ENCODE results near the gene NFRKB. TPM values are rescaled to one million over a fixed set of nuclear protein-coding genes. Genes with fewer than 3 reads are reported as not detected.

The NFRKB gene
- polyA plus RNA-seq (2011; rRNA removed), result 12.7 TPM in 2 replicates
- polyA minus RNA-seq (2011; rRNA and poly(A)+ RNA removed), result 19.9 and 24.0 TPM in 2 replicates

DNA sequence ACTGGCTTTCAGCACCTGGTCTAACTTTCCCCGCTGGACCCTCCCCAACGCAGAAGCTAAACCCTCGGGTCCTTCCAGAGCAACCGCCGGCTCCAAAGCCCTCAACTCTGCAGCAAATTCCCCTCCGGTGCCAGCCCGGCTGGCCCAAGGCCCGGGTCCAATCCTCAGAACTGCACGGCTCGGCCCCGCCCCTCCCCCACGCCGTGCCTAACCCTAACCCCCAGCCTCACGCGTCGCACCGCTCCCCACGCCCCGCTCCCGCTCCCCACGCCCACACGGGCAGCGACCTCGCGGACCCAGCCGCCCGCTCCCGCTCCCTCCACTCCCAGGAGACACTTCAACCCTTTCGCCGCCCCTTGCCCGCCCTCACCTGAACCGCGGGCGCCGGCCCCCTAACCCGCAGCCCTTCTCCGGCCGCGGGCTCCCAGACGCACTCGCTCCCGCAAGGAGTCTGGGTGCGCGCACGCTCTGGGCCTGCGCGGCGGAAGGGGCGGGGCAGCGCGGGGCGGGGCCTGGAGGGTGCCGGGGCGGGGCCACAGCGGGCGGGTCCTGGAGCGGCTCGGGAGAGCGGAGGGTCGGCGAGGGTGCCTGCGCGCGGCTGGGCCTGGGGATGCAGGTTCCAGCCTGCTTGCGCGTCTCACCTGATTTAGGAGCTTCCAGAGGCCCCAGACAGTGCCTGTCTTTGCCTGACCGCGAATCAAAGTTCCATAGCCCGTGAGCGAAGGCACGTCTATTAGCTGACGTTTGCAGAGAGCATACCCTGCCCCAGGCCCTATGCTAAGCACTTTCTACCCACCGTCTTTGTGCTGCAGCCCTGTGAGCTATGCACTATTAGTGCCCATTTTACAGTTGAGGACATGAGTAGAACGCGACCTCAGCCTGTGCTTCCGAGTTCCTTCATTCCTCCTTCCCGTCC is at the start of gene NFRKB:
NFRKB (minus strand) TSS at position 453 of the 916 bp plus-strand sequence. CDS start 2,729 bp downstream, outside the sequence.
- H3K4me3 ChIP-seq (ENCODE audit: low read depth, low read length), result peak within 1 kb of the TSS; percentile 68
- ChIA-PET POLR2A (interaction anchor here (0.8 kb wide), 1 partner anchor 34 kb away, joined by 5 read pairs; no protein-coding TSS in a partner anchor), CTCF (interaction anchor here (6.0 kb wide), 1 partner anchor 236 kb away, joined by 32 read pairs; no protein-coding TSS in a partner anchor)
- no peak for DNase-seq (ENCODE audit: low read depth, low spot score)
- TF ChIP-seq, protein P1, sequence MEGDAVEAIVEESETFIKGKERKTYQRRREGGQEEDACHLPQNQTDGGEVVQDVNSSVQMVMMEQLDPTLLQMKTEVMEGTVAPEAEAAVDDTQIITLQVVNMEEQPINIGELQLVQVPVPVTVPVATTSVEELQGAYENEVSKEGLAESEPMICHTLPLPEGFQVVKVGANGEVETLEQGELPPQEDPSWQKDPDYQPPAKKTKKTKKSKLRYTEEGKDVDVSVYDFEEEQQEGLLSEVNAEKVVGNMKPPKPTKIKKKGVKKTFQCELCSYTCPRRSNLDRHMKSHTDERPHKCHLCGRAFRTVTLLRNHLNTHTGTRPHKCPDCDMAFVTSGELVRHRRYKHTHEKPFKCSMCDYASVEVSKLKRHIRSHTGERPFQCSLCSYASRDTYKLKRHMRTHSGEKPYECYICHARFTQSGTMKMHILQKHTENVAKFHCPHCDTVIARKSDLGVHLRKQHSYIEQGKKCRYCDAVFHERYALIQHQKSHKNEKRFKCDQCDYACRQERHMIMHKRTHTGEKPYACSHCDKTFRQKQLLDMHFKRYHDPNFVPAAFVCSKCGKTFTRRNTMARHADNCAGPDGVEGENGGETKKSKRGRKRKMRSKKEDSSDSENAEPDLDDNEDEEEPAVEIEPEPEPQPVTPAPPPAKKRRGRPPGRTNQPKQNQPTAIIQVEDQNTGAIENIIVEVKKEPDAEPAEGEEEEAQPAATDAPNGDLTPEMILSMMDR (IDR thresholded peaks at IDR 0.05; ENCODE audit: low read depth, low read length), result no peak
- H3K27me3 ChIP-seq (ENCODE audit: control insufficient read depth, insufficient read depth, low read length), result no peaks in the 10 kb centered on the region
- H3K27ac ChIP-seq (ENCODE audit: low read depth, low read length), result no peak within 1 kb of the TSS
- H3K9me3 ChIP-seq (ENCODE audit: control insufficient read depth, insufficient read depth, low read length), result no peaks in the 10 kb centered on the region; the same call in 1 of the 2 replicates

GRCh38 chr11:129944696-129945095 is 49.3 kb upstream of the NFRKB start:
- Histone ChIP-seq H3K27ac (ENCODE audit: low read depth, low read length) (no peak overlapping the region), H3K27me3 (ENCODE audit: control insufficient read depth, insufficient read depth, low read length) (no peaks in the 10 kb centered on the region), H3K4me3 (ENCODE audit: low read depth, low read length) (no peak overlapping the region), H3K9me3 (ENCODE audit: control insufficient read depth, insufficient read depth, low read length) (no peaks in the 10 kb centered on the region)
- ChIA-PET CTCF (no interaction called here), POLR2A (no interaction called here)
- TF ChIP-seq, protein P1 (IDR thresholded peaks at IDR 0.05; ENCODE audit: low read depth, low read length), result no peak
- no peak for DNase-seq (ENCODE audit: low read depth, low spot score)

GRCh38 chr11:129943036-129943435 is 47.7 kb upstream of the NFRKB start:
- POLR2A ChIA-PET, result no interaction called here
- Histone ChIP-seq H3K27me3 (ENCODE audit: control insufficient read depth, insufficient read depth, low read length) (no peaks in the 10 kb centered on the region), H3K9me3 (ENCODE audit: control insufficient read depth, insufficient read depth, low read length) (no peaks in the 10 kb centered on the region), H3K27ac (ENCODE audit: low read depth, low read length) (no peak overlapping the region), H3K4me3 (ENCODE audit: low read depth, low read length) (no peak overlapping the region)
- DNase-seq (ENCODE audit: low read depth, low spot score), result no peak
- CTCF ChIA-PET, result interaction anchor here (1.3 to 2.2 kb wide), 2 partner anchors 19 to 189 kb away, joined by 3 to 9 read pairs; no protein-coding TSS in a partner anchor
- TF ChIP-seq, protein P1 (IDR thresholded peaks at IDR 0.05; ENCODE audit: low read depth, low read length), result no peak

GRCh38 chr11:129939510-129939909 is 44.1 kb upstream of the NFRKB start:
- ChIA-PET CTCF (interaction anchor here (0.5 to 2.0 kb wide), 4 partner anchors 10 to 194 kb away, joined by 3 to 12 read pairs (median 3); no protein-coding TSS in a partner anchor), POLR2A (no interaction called here)
- TF ChIP-seq, protein P1 (IDR thresholded peaks at IDR 0.05; ENCODE audit: low read depth, low read length), result no peak

DNA sequence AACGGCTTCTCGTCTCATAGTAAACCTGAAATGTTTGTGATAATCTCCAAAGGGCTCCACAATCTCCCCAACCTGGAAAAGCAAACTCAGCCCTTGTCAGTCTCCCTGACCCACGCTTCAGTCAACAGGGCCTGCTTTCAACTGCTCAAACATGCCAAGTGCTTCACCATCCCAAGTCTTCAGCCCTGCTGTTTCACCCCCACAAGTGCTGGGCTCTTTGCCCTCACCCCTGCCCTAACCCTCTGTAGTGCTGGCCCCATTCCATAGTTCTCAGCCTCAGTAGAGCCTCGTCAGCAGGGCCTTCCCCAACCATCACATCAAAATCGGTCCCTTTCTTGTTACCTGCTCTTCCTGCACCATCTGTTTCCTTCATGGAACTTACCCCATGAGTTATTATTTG is 43.4 kb upstream of the NFRKB start:
- Histone ChIP-seq H3K9me3 (ENCODE audit: control insufficient read depth, insufficient read depth, low read length) (no peaks in the 10 kb centered on the region), H3K4me3 (ENCODE audit: low read depth, low read length) (no peak overlapping the region), H3K27me3 (ENCODE audit: control insufficient read depth, insufficient read depth, low read length) (no peaks in the 10 kb centered on the region), H3K27ac (ENCODE audit: low read depth, low read length) (no peak overlapping the region)
- TF ChIP-seq, protein P1 (IDR thresholded peaks at IDR 0.05; ENCODE audit: low read depth, low read length), result no peak
- CTCF ChIA-PET, result interaction anchor here (2.0 kb wide), 1 partner anchor 193 kb away, joined by 12 read pairs; no protein-coding TSS in a partner anchor
- POLR2A ChIA-PET, result no interaction called here
- DNase-seq (ENCODE audit: low read depth, low spot score), result no peak

More at GRCh38 chr11:129939510-129939909, 44.1 kb upstream of the NFRKB start:
- no peak for DNase-seq (ENCODE audit: low read depth, low spot score)
- Histone ChIP-seq H3K9me3 (ENCODE audit: control insufficient read depth, insufficient read depth, low read length) (no peaks in the 10 kb centered on the region), H3K27me3 (ENCODE audit: control insufficient read depth, insufficient read depth, low read length) (no peaks in the 10 kb centered on the region), H3K27ac (ENCODE audit: low read depth, low read length) (no peak overlapping the region), H3K4me3 (ENCODE audit: low read depth, low read length) (no peak overlapping the region)

Data from AG04450 (cell line).